Eye (tissue), 1 donor: ENCODE data around the gene SYNPO2.

ENCODE experiments used
- DNase-seq: peaks from one replicate; pipeline ENCODE4 v3.0.0-alpha.2; 2015

The SYNPO2 gene

GRCh38 chr4:119082661-119083060 lies 194.0 kb downstream of the SYNPO2 start:
- DNase-seq = peak; percentile 4

- DNase-seq = no peak
Measured at GRCh38 chr4:119084513-119084912, 195.9 kb downstream of the SYNPO2 start.

GRCh38 chr4:119087121-119087520 lies 198.5 kb downstream of the SYNPO2 start:
- no peak for DNase-seq

- no peak for DNase-seq
Measured at GRCh38 chr4:119087656-119088055, 199.0 kb downstream of the SYNPO2 start.

- no peak for DNase-seq
Measured at GRCh38 chr4:119093042-119093827, 204.6 kb downstream of the SYNPO2 start.

GRCh38 chr4:119097282-119097900 lies 208.7 kb downstream of the SYNPO2 start:
- DNase-seq = no peak

- DNase-seq = no peak
Measured at GRCh38 chr4:119098306-119098705, 209.7 kb downstream of the SYNPO2 start.

- DNase-seq = no peak
Measured at GRCh38 chr4:119099227-119099810, 210.7 kb downstream of the SYNPO2 start.

GRCh38 chr4:119100655-119101054 lies 212.0 kb downstream of the SYNPO2 start:
- DNase-seq = no peak

- peak; percentile 22 for DNase-seq
Measured at GRCh38 chr4:119103263-119103662, 214.6 kb downstream of the SYNPO2 start.

- no peak for DNase-seq
Measured at GRCh38 chr4:119104644-119105273, 216.1 kb downstream of the SYNPO2 start.

- no peak for DNase-seq
Measured at GRCh38 chr4:119105605-119106004, 217.0 kb downstream of the SYNPO2 start.

GRCh38 chr4:119106036-119107000 lies 217.7 kb downstream of the SYNPO2 start:
- DNase-seq = no peak

GRCh38 chr4:119110121-119110520 lies 221.5 kb downstream of the SYNPO2 start:
- DNase-seq = no peak
